GM18505 (cell line): Measurements from ENCODE around the gene TMEM132C.

Experiments used
- ATAC-seq: cut with Tn5 transposase; IDR thresholded peaks from one replicate; pipeline ENCODE4 v1.9.1; 2021; ENCODE audit not compliant: unreplicated experiment
- POLR2A ChIP-seq: IDR thresholded peaks from 4 replicates; pipeline ENCODE4 v1.6.1; 2011; ENCODE audit warnings: borderline replicate concordance; ENCODE audit not compliant: insufficient read depth, insufficient read length; ENCODE audit errors: extremely low read depth

The TMEM132C gene

GRCh38 chr12:128699106-128699505 is 432.1 kb downstream of the TMEM132C start:
- TF ChIP-seq POLR2A, result no peak

GRCh38 chr12:128702371-128702770 is 435.4 kb downstream of the TMEM132C start:
- TF ChIP-seq POLR2A, result no peak

More at GRCh38 chr12:128699106-128699505, 432.1 kb downstream of the TMEM132C start:
- no peak for ATAC-seq

GRCh38 chr12:128705140-128705539 is 438.2 kb downstream of the TMEM132C start:
- ATAC-seq, result no peak
- TF ChIP-seq POLR2A, result no peak

More at GRCh38 chr12:128702371-128702770, 435.4 kb downstream of the TMEM132C start:
- ATAC-seq, result no peak

- ATAC-seq, result no peak
- no peak for TF ChIP-seq POLR2A
These were observed 440.5 kb downstream of the TMEM132C start for GRCh38 chr12:128707488-128707887.

- no peak for TF ChIP-seq POLR2A
- no peak for ATAC-seq
These were observed 441.8 kb downstream of the TMEM132C start for GRCh38 chr12:128708789-128709188.

GRCh38 chr12:128709660-128710059 is 442.7 kb downstream of the TMEM132C start:
- no peak for ATAC-seq

GRCh38 chr12:128711486-128711885 is 444.5 kb downstream of the TMEM132C start:
- ATAC-seq, result no peak
- TF ChIP-seq POLR2A, result no peak

More at GRCh38 chr12:128709660-128710059, 442.7 kb downstream of the TMEM132C start:
- TF ChIP-seq POLR2A, result no peak

GRCh38 chr12:128712622-128713021 is 445.7 kb downstream of the TMEM132C start:
- no peak for TF ChIP-seq POLR2A

GRCh38 chr12:128715485-128715884 is 448.5 kb downstream of the TMEM132C start:
- no peak for TF ChIP-seq POLR2A
- ATAC-seq, result no peak

More at GRCh38 chr12:128712622-128713021, 445.7 kb downstream of the TMEM132C start:
- no peak for ATAC-seq

GRCh38 chr12:128724468-128725046 is 457.6 kb downstream of the TMEM132C start:
- ATAC-seq, result no peak
- no peak for TF ChIP-seq POLR2A

GRCh38 chr12:128726886-128727285 is 459.9 kb downstream of the TMEM132C start:
- no peak for TF ChIP-seq POLR2A
- no peak for ATAC-seq

- no peak for ATAC-seq
- TF ChIP-seq POLR2A, result no peak
These were observed 460.5 kb downstream of the TMEM132C start for GRCh38 chr12:128727461-128727860.

GRCh38 chr12:128727999-128728398 is 461.0 kb downstream of the TMEM132C start:
- no peak for TF ChIP-seq POLR2A
- no peak for ATAC-seq

GRCh38 chr12:128729628-128730121 is 462.7 kb downstream of the TMEM132C start:
- TF ChIP-seq POLR2A, result no peak
- no peak for ATAC-seq
